Esophagus squamous epithelium (tissue), 5 donors: ENCODE measurements around the gene UNC13D. TPM values are rescaled to one million over a fixed set of nuclear protein-coding genes. Genes with fewer than 3 reads are reported as not detected.
A peak's percentile ranks its signal among the peaks of the same experiment; 100 is the strongest.

Experiments used
- DNase-seq: peaks from one replicate; lab custom pipeline; 2025; lab: John Stamatoyannopoulos, UW
- H3K27ac ChIP-seq, 4 donors: fragments of 200-600 bp; sonication (generic); one replicate each; pipeline ENCODE4 v1.5.1; 2016 to 2019; ENCODE audit warnings: mild to moderate bottlenecking in 1 of 4
- H3K27me3 ChIP-seq, 4 donors: fragments of 200-600 bp; sonication (generic); 1 replicate in 3 of 4; 2 replicates in 1 of 4; pipeline versions ENCODE4 v1.5.1 to v1.6.0; 2017 to 2021; ENCODE audit warnings: antibody characterized with exemption in 1 of 4
- H3K36me3 ChIP-seq, 3 donors: fragments of 200-600 bp; sonication (generic); one replicate each; pipeline ENCODE4 v1.5.1; 2016 to 2019
- H3K4me1 ChIP-seq, 3 donors: fragments of 200-600 bp; sonication (generic); one replicate each; pipeline ENCODE4 v1.5.1; 2017 to 2019
- H3K4me3 ChIP-seq, 4 donors: fragments of 200-600 bp; sonication (generic); 1 replicate in 3 of 4; 2 replicates in 1 of 4; pipeline ENCODE4 v1.5.1; 2016 to 2019; ENCODE audit warnings: mild to moderate bottlenecking in 2 of 4, moderate library complexity in 1 of 4
- H3K9me3 ChIP-seq, 3 donors: fragments of 200-600 bp; sonication (generic); one replicate each; pipeline ENCODE4 v1.5.1; 2016 to 2019
- POLR2A ChIP-seq, 4 donors: fragments of 450-650 bp; IDR thresholded peaks; one replicate each; pipeline ENCODE4 v1.6.1; 2017; ENCODE audit warnings: antibody characterized with exemption in 4 of 4, mild to moderate bottlenecking in 4 of 4, moderate library complexity in 3 of 4
- WGBS, 2 donors: methylation state at CpG; one replicate each; pipeline ENCODE4 v1.1.5; 2018; 5-methylcytosine and 5-hydroxymethylcytosine counted together
- intact Hi-C: fragments of 100-400 bp; cut with DNase I; formaldehyde crosslinking; loops from one replicate; pipeline ENCODE4 v1.15.0; 2022
- total RNA-seq, 4 donors: library from RNA; depleted of rRNA; stranded (reverse); fragments of >200 nt; gene quantifications; one replicate each; pipeline ENCODE4 v1.1.0, GENCODE V29; 2016
- TF ChIP-seq, protein P1 (sequence below), 6 experiments: fragments of 450-650 bp in 4 of 6; fragments of 200-600 bp in 2 of 6; sonication (generic) in 2 of 6; IDR thresholded peaks; one replicate each; pipeline ENCODE4 v1.5.1; 2016 to 2019; ENCODE audit warnings: antibody characterized with exemption in 6 of 6, mild to moderate bottlenecking in 4 of 6, moderate library complexity in 4 of 6
- donor health status: DM: yes; HTN: yes; CAD: no.

The UNC13D gene
- total RNA-seq, 4 donors from 2014 or later: 16.5 to 21.5 (median 16.9) TPM

DNA sequence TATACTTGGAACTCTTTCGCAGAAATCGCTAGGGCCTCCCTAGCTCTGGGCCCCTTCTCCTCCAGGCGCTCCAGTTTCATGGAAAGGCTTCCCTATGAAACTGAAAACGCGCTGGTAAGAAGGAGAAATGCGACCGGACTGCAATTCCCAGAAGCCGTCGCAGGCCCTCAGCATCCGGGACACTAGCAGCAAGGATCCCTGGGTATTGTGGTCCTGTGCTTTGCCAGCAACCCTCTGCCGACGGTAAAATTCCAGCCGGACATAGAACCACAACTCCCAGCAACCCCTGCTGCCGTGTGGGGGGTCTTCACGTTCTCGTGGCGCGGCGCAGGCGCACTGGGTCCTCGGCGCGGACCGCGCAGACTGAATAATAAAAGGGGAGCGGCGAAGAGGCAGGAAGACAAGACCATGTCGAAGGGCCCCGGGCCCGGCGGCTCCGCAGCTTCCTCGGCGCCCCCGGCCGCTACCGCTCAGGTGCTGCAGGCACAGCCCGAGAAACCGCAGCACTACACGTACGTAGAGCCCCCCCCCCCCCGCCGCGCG, 59.7 kb downstream of the UNC13D start, which contains the start of gene UNK:
UNK (plus strand) TSS at position 334 of the 543 bp plus-strand sequence; CDS start at position 409, 75 bp downstream.
- H3K9me3 ChIP-seq: no peaks in the 10 kb centered on the region
- peak within 1 kb of the TSS; percentile 97 to 100 (median 98) for H3K27ac ChIP-seq
- no peaks in the 10 kb centered on the region for H3K36me3 ChIP-seq
- no peaks in the 10 kb centered on the region for H3K27me3 ChIP-seq
- 0% methylated on average over 18 to 28 of the region's 45 CpGs for WGBS, 2 donors
- peaks cover 29 to 87% (median 44%) of the 10 kb centered on the region in 3 donors for H3K4me1 ChIP-seq
- DNase-seq: peak; percentile 90
- peak within 1 kb of the TSS; percentile 58 to 94 (median 68) for H3K4me3 ChIP-seq
- intact Hi-C loops: no loop called here
- TF ChIP-seq POLR2A (IDR thresholded peaks at IDR 0.05): peak in 2 of 4 donors; percentile 7 to 84
- TF ChIP-seq, protein P1, sequence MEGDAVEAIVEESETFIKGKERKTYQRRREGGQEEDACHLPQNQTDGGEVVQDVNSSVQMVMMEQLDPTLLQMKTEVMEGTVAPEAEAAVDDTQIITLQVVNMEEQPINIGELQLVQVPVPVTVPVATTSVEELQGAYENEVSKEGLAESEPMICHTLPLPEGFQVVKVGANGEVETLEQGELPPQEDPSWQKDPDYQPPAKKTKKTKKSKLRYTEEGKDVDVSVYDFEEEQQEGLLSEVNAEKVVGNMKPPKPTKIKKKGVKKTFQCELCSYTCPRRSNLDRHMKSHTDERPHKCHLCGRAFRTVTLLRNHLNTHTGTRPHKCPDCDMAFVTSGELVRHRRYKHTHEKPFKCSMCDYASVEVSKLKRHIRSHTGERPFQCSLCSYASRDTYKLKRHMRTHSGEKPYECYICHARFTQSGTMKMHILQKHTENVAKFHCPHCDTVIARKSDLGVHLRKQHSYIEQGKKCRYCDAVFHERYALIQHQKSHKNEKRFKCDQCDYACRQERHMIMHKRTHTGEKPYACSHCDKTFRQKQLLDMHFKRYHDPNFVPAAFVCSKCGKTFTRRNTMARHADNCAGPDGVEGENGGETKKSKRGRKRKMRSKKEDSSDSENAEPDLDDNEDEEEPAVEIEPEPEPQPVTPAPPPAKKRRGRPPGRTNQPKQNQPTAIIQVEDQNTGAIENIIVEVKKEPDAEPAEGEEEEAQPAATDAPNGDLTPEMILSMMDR (IDR thresholded peaks at IDR 0.05): peak in 4 of 6 experiments; percentile 9 to 54 (median 14)

DNA sequence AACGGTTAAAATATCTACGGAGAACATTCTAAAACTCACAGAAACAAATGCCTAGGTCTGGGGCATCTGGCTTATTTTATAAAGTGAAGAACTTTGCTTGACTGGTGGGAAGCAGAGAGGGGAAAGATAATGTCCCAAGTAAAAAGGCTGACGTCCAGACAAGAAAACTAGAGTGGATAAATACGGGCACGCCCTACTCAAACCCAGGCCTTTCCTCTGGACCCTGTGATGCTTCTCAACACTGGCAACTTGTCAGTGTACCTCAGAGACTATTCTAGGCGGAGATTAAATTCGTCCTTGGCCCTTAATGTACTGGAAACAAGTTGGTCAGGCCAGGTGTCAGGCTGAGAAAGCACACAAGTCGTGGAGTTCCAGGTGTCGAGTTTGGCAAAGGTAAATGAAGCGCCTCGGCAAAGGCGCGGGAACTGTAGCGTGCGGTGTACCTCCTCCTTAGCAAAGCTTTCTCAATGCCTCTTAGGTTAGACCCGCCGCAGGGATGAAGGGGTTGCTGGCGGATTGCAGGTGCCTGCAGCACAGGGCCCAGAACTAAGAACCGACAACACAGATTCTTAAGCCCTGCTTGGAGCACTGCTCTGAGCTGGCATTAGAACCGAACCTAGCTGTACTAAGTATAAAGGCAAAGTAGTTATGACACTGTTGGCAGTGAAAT, 60.3 kb downstream of the UNC13D start:
- no peak for DNase-seq
- TF ChIP-seq, protein P1 (IDR thresholded peaks at IDR 0.05): no peak
- H3K27ac ChIP-seq: peak overlapping the region; percentile 97 to 100 (median 98)
- H3K9me3 ChIP-seq: no peaks in the 10 kb centered on the region
- 23 to 35% methylated on average over 8 to 20 of the region's 20 CpGs for WGBS, 2 donors
- H3K36me3 ChIP-seq: peaks cover 0 to 1% (median 1%) of the 10 kb centered on the region in 3 donors
- H3K4me1 ChIP-seq: peaks cover 29 to 81% (median 44%) of the 10 kb centered on the region in 3 donors
- intact Hi-C loops: no loop called here
- peak overlapping the region; percentile 58 to 94 (median 68) for H3K4me3 ChIP-seq
- H3K27me3 ChIP-seq: no peaks in the 10 kb centered on the region

DNA sequence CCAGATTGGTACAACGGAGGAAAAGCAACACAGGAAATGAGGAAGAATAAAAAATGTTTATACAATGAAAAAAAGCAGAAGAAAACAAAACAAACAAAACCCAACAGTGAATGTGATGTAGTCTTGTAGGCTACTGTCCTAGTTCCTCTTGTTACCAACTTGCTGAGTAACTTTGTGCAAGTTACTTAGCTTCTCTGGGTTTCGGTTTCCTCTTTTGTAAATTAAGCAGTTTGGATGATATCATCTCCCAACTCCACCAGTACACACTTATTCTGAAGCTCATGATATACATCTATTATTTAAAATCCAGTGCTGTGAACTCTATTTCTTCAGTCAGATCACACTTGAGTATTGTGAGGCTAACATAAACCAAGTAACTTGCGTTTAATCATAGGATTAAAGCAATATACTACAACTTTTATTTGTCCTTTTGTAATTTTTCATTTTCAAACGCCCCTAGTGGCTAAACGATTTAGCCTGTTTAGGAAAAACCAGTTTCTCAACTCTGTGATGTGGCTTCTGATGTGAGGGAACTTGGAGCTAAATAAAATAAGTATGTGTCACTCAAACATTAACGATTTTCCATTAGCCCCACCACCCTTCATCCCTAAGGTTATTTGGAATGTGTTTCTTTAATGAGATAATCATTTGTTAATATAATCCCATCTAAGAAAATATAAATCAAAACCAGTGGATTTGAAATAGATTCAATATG, 61.0 kb downstream of the UNC13D start:
- 0 to 6% methylated on average over 6 of the region's 6 CpGs for WGBS, 2 donors
- intact Hi-C loops: no loop called here
- Histone ChIP-seq H3K27ac (peak overlapping the region; percentile 97 to 100 (median 98)), H3K27me3 (no peaks in the 10 kb centered on the region), H3K4me3 (peak overlapping the region in 3 of 4 donors; percentile 13 to 39 (median 27)), H3K4me1 (peaks cover 29 to 75% (median 44%) of the 10 kb centered on the region in 3 donors), H3K9me3 (no peaks in the 10 kb centered on the region), H3K36me3 (peaks cover 0 to 8% (median 8%) of the 10 kb centered on the region in 3 donors)
- TF ChIP-seq POLR2A (IDR thresholded peaks at IDR 0.05): peak in 1 of 4 donors; percentile 35
- TF ChIP-seq, protein P1 (IDR thresholded peaks at IDR 0.05): peak; percentile 72 to 92 (median 80)
- no peak for DNase-seq

DNA sequence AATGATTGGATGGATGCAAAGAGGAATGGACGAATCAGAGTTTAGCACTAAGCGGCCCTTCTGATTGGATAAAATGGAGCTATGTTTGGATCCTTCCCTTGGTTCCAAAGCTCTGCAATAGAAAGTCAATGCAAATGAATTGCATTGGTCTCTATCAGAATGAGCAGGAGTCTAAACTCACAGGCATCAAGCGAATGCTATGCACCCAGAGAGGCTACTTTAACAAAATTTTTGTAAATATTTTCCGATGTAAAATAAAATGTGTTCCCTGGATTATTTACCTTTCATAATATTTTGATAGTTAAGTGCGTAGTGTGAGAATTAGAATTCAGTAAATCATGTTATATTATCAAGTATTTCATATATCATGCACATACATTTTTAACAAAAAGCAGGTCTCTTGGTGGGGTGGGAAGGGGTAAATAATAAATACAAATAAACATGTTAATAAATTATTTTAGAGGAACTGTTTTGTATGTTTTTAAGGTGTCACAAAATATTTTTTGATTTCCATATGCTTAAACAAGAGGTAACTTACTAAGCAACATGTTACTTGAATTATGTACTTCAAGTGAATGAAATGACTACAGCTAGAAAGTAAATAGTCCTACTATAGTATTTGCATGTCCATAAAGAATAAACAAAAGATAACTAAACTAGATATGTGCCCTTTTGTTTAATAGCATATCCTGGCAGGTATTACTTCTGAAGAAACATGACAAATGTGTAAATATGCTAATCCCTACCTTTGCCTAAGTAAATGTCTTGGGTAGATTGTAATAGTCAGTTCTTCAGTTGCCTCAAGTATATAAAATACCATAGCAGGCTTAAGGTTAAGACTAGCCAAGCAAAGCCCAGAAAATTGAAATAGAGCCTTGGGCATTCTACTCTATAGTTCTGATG, 64.0 kb downstream of the UNC13D start:
- intact Hi-C loops: no loop called here
- peak overlapping the region; percentile 50 to 99 (median 96) for H3K27ac ChIP-seq
- DNase-seq: no peak

More for the DNA sequence above, 64.0 kb downstream of the UNC13D start:
- WGBS, 2 donors: 21% methylated on average over 5 of the region's 5 CpGs
- H3K4me1 ChIP-seq: peaks cover 36 to 75% (median 37%) of the 10 kb centered on the region in 3 donors
- peaks cover 0 to 37% (median 14%) of the 10 kb centered on the region in 3 donors for H3K36me3 ChIP-seq
- no peak for TF ChIP-seq POLR2A (IDR thresholded peaks at IDR 0.05)
- TF ChIP-seq, protein P1 (IDR thresholded peaks at IDR 0.05): no peak
- H3K4me3 ChIP-seq: peak overlapping the region in 1 of 4 donors; percentile 64
- H3K27me3 ChIP-seq: no peaks in the 10 kb centered on the region
- no peaks in the 10 kb centered on the region for H3K9me3 ChIP-seq
